NCI-H1436 treated with DMSO at 0.1 percent for 48 hours (cell line): ENCODE measurements around the gene STING1.
"Not testable (repeated sequence)": the region's sequence is repeated elsewhere in the genome, so short reads cannot be mapped to it uniquely, and the experiment has no call there.

Source experiments
- DNase-seq: peaks from one replicate; lab custom pipeline; 2025; lab: John Stamatoyannopoulos, UW

The STING1 gene

DNA sequence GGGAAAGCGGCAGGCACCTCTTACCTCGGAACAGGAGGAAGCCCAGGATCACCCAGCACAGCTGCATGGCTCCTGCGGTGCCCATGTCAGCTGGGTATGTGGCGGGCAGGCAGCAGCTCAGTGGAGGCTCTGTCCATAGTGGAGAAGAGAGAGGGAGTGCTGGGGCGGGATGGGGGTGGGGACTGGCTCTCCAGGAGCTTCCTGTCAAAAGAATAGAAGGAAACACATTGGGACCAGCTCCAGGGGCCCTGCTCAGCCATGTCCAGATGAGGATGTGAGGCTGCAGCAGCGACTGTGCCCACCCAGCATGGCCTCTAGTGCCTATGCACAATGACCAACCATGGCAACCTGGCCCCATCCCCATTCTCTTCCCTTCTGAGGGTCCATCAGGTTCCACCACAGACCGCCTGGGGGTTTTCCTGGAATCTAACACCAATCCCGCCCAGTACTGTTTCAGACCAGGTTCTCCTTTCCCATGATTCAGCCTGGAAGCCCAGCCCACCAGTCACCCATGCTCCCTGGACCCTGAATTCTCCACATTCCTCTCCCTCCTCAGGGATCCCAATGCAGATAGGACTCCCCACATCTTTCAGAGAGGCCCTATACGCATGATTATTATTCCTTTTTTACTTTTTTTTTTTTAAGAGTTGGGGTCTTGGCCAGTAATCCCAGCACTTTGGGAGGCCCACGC lies 19.8 kb downstream of the STING1 start, which contains the start of gene ECSCR:
TSS of gene ECSCR (minus strand) at position 158 of the 691 bp plus-strand sequence. CDS start at position 85, 73 bp downstream.
- no peak for DNase-seq

GRCh38 chr5:139461698-139462097 lies 20.9 kb downstream of the STING1 start:
- no peak for DNase-seq

- no peak for DNase-seq
These were observed 21.4 kb downstream of the STING1 start for GRCh38 chr5:139461176-139461575.

GRCh38 chr5:139460455-139460854 lies 22.1 kb downstream of the STING1 start:
- DNase-seq = no peak

DNA sequence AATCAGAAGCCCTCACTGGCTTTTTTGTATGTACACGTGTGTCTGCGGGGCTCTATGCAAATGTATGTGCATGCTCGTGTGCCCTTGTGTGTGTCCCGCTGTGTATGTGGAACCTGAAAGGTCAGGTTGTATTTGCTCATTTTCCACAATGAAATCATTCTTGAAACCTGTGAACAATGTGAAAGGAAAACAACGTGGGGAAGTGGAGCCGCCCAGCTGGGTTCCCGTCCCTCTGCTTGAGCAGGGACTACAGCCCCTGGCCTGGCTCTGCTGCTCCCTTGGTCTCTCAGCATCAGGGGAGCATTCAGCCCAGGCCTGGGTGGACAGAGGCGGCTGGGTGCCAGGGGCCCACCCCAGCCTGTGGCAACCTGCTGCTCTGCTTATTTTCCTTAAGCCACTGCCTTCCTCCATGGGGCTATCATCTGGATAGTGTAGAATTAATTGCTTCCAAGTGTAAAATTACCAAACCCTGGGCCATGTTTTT lies 23.1 kb downstream of the STING1 start:
- no peak for DNase-seq

DNA sequence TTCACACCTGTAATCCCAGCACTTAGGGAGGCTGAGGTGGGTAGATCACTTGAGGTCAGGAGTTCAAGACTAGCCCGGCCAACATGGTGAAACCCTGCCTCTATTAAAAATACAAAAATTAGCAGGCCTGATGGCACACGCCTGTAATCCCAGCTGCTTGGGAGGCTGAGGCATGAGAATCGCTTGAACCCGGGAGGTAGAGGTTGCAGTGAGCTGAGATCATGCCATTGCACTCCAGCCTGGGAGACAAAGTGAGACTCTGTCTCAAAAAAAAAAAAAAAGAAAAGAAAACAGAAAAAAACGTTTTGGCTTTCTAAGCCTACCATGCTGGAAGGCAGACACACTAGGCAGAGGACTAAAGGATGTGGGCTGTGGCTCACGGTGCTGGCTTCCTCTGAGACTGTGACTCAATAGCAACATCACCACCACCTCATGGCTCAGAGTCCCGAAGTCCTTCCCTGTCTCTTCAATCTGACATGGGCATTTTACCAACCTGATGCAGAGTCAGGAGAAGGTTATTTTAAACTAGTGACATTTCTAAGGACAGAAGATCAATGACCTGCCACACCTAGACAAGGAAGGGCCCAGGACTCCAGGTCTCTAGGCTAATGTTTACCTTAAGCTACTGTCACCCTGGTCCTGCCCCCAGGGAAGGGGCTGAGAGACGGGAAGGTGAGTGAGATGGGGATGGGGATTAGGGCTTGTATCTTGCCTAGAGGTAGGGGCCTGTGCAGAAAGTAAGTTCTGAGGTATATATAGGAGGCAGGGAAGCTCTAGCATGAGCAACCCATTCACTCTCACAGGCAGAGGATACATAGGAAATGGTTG lies 23.8 kb downstream of the STING1 start:
- DNase-seq = no peak

DNA sequence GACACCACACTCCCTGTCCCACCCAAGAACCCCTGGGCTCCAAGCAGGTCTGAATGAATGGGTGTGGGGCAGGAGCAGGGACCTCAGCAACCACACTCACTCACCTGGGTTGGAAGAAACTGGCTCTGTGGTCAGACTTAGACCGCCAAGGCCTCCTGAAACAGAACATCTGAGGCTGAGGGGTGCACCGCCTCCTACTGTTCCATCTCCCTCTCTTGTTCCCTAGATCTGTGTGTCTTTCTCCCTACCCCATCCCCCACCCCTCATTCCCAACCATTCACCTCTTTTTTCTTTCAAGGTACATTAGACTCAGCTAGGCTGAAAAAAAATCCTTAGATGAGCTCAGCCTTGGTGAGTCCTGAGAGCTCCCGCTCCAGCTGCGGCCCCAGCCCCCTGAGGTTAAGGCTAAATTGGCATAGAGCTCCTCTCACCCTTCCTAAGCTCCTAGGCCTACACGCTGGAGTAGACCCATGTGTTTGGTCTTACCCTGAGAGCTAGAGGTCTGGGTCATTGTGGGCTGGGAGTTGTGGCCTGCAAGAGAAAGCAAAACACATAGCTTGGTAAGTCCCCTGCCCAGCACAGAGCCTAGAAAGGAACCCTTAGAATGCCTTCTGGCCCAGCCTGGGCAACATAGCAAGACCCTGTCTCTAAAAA lies 24.8 kb downstream of the STING1 start:
- DNase-seq = no peak

- DNase-seq = no peak
These were observed 25.3 kb downstream of the STING1 start for GRCh38 chr5:139457241-139457640.

DNA sequence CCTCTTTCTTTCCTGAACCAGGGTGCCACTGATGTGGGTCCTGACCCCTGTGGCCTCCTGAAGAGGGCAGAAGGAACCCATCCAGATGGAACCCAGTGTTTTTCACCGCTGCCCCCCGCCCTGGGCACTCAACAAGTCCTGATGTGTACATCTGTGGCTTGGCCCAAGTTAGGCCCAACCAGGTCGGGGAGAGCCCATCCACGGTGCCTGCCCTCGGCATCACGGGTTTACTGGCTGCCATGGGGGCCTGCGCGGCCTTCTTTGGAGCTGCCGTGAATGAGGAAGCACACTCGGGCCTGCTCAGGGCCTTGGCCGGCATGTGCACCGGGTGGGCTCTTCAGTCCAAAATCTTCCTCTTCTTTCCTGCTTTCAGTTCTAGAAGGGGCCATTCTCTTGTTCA lies 25.8 kb downstream of the STING1 start:
- DNase-seq = no peak

- DNase-seq = no peak
These were observed 27.8 kb downstream of the STING1 start for GRCh38 chr5:139454568-139455290.

- DNase-seq = no peak
These were observed 28.6 kb downstream of the STING1 start for GRCh38 chr5:139453683-139454567.

- no peak for DNase-seq
These were observed 30.5 kb downstream of the STING1 start for GRCh38 chr5:139451878-139452660.

- DNase-seq = no peak
These were observed 31.4 kb downstream of the STING1 start for GRCh38 chr5:139451176-139451575.

DNA sequence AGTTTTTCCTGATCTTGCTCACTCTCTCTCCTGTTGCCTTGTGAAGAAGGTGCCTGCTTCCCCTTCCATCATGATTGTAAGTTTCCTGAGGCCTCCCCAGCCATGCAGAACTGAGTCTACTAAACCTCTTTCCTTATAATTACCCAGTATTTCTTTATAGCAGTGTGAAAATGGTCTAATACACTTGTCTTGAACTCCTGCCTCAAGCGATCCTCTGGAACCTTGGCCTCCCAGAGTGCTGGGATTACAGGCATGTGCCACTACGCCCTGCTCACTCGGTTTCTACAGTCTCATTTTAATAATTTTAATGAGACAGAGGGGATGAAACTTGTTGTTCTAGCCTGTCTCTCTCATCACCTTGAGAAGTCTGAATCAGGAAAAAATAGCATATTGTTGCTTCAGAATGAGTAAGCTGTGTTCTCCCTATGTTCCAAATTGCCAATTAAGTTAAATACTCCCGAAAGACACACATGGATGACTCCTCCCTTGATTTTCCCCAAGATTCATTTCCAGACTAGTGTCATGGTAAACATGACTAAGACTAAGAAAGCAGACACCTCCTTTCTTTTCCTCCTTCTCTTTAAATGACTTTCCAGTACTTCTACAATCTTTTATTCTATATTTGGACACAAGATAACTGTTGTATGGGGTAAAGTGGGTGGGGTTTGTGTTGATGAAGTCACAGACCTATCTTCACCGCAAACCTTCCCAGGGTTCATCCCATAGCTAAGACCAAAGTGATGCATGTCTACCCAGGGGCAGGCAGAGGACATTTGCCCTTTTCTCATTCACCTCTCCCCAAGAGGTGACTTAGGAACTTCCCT lies 35.4 kb downstream of the STING1 start:
- no peak for DNase-seq

- no peak for DNase-seq
These were observed 37.0 kb downstream of the STING1 start for GRCh38 chr5:139445325-139446170.

GRCh38 chr5:139443831-139444453 lies 38.6 kb downstream of the STING1 start:
- no peak for DNase-seq

- DNase-seq = not testable (repeated sequence)
These were observed 42.1 kb downstream of the STING1 start for GRCh38 chr5:139440416-139440815.
